ENCODE data around the gene POLN.

DNA sequence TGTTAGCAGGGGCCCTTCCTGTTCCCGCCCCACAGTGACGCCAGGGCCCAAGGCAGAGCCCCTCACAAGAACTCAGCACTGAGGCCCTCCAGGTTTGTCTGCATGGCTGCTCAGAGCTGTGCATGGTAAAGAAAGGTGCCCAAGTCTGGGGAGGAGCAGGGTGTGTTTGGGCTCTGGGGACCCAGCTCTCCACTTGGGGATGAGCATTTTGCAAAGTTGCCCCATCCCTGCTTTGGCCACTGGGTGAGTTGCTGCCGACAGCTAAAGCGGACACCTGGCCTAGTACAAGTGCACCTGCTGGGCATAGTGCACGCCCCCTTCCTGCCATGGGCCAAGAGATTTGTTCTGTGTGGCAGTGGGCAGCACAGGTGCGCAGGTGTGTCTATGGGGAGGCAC, 22.0 kb upstream of the POLN start:
- TF ChIP-seq EZH2 (IDR thresholded peaks at IDR 0.05), result no peak
- TF ChIP-seq POLR2AphosphoS5 (IDR thresholded peaks at IDR 0.05; ENCODE audit: borderline replicate concordance, low read depth, low read length), result no peak
- TF ChIP-seq FOXP2 (optimal IDR thresholded peaks at IDR 0.05; ENCODE audit: control extremely low read depth, extremely low read length, insufficient read depth), result no peak

Measured in SK-N-MC (cell line).